ENCODE data around the gene MXD3. TPM values are rescaled to one million over a fixed set of nuclear protein-coding genes. Genes with fewer than 3 reads are reported as not detected.

The MXD3 gene
- total and polyA plus RNA-seq, 2 donors (not counting 3 experiments of a cell fraction or from before 2014, with no cell fraction given) = 38.4 to 44.2 TPM

DNA sequence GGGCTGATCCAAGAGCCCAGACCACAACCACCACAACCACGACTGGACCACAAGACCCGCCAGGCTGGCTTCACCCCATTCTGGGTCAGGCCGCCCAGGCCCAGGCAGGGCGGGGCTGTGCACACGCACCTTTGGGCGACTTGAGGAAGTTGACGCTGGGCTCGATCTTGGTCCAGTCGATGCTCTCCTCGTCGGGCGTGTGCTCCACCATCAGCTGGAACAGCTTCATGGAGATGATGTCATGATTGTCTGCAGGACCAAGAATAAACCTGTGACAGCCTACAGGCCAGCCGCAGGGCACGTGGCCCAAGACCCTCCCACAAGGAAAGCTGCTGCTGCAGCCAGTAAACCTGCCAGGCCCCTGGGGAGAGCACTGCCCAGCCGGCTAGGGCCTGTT is 22.5 kb upstream of the MXD3 start:
- H2AFZ ChIP-seq (ENCODE audit: low read depth, low read length) = no peak overlapping the region
- no peak overlapping the region for H3K9ac ChIP-seq (replicated peaks; ENCODE audit: extremely low read depth, insufficient read depth, low read length)
- no peak for FAIRE-seq
- H3K9me3 ChIP-seq (replicated peaks; ENCODE audit: control insufficient read depth, insufficient read depth, low read length) = no peaks in the 10 kb centered on the region
- H3K27ac ChIP-seq (ENCODE audit: insufficient read depth, low read depth, low read length) = no peak overlapping the region
- ChIA-PET CTCF (no interaction called here), POLR2A (no interaction called here)
- dilution Hi-C loops (cut with MboI; ENCODE audit: extremely low pct_ligation_motif_present, low sequenced_read_pairs) = no loop called here
- TF ChIP-seq, protein P1, sequence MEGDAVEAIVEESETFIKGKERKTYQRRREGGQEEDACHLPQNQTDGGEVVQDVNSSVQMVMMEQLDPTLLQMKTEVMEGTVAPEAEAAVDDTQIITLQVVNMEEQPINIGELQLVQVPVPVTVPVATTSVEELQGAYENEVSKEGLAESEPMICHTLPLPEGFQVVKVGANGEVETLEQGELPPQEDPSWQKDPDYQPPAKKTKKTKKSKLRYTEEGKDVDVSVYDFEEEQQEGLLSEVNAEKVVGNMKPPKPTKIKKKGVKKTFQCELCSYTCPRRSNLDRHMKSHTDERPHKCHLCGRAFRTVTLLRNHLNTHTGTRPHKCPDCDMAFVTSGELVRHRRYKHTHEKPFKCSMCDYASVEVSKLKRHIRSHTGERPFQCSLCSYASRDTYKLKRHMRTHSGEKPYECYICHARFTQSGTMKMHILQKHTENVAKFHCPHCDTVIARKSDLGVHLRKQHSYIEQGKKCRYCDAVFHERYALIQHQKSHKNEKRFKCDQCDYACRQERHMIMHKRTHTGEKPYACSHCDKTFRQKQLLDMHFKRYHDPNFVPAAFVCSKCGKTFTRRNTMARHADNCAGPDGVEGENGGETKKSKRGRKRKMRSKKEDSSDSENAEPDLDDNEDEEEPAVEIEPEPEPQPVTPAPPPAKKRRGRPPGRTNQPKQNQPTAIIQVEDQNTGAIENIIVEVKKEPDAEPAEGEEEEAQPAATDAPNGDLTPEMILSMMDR (IDR thresholded peaks at IDR 0.05; ENCODE audit: extremely low read depth in 1 of 2, insufficient read depth in 1 of 2, low read depth in 1 of 2, low read length in 2 of 2) = no peak
- TF ChIP-seq POLR2A (IDR thresholded peaks at IDR 0.05; ENCODE audit: low read depth, low read length) (no peak), EZH2 (IDR thresholded peaks at IDR 0.05; ENCODE audit: borderline replicate concordance, low read depth, low read length, severe bottlenecking) (no peak), MYC (IDR thresholded peaks at IDR 0.05; ENCODE audit: low read depth, low read length) (no peak), FOS (IDR thresholded peaks at IDR 0.05; ENCODE audit: borderline replicate concordance, insufficient read depth, low read length) (no peak), JUN (IDR thresholded peaks at IDR 0.05; ENCODE audit: borderline replicate concordance, insufficient read depth, insufficient read length, low read depth) (no peak), MAX (IDR thresholded peaks at IDR 0.05; ENCODE audit: insufficient read depth, insufficient read length) (no peak), GATA2 (IDR thresholded peaks at IDR 0.05; ENCODE audit: insufficient read depth, insufficient read length, low read depth, low read length) (no peak), POLR2AphosphoS5 (IDR thresholded peaks at IDR 0.05; ENCODE audit: insufficient read depth, low read depth, low read length) (no peak)
- no peak overlapping the region for H3K4me2 ChIP-seq (ENCODE audit: insufficient read depth, low read length)
- no peaks in the 10 kb centered on the region for H3K79me2 ChIP-seq (ENCODE audit: control insufficient read depth, insufficient read depth, low read length)
- no peaks in the 10 kb centered on the region for H4K20me1 ChIP-seq (replicated peaks; ENCODE audit: control insufficient read depth, extremely low read depth, insufficient read depth, low read length)
- DNase-seq (ENCODE audit: low read depth, low spot score) = no peak
- H3K4me3 ChIP-seq (replicated peaks in 1 of 3; ENCODE audit: insufficient read depth in 1 of 3, low read depth in 1 of 3, low read length in 3 of 3) = no peak overlapping the region
- intact Hi-C loops (cut with micrococcal nuclease) = no loop called here
- H3K9me1 ChIP-seq (replicated peaks; ENCODE audit: control insufficient read depth, extremely low read depth, insufficient read depth, low read length) = no peaks in the 10 kb centered on the region
- H3K36me3 ChIP-seq (ENCODE audit: control insufficient read depth in 2 of 2, extremely low read depth in 1 of 2, insufficient read depth in 2 of 2, low read length in 2 of 2) = peaks cover 0 to 59% of the 10 kb centered on the region in 2 experiments
- no peaks in the 10 kb centered on the region for H3K27me3 ChIP-seq (ENCODE audit: control insufficient read depth in 2 of 2, insufficient read depth in 2 of 2, low read length in 2 of 2)
- BruUV-seq (replicated peaks) = no TSS peak
- no peaks in the 10 kb centered on the region for H3K4me1 ChIP-seq (ENCODE audit: control insufficient read depth, extremely low read depth, insufficient read depth, low read length)

Data from endothelial cell of umbilical vein (primary cell).